A673 (cell line): ENCODE data around the gene RETREG2. TPM values are rescaled to one million over a fixed set of nuclear protein-coding genes. Genes with fewer than 3 reads are reported as not detected.

Experiments used
- BruUV-seq: library from RNA; stranded (reverse); fragments of 400-500 nt; replicated peaks from 2 replicates; lab custom pipeline; 2021; lab: Mats Ljungman, UMichigan
- CTCF ChIA-PET: fragments of 300-600 bp; sonication (Branson Sonifier 250); formaldehyde crosslinking; loops from one replicate; lab custom pipeline; 2022; ENCODE audit warnings: antibody characterized with exemption; lab: Charles Lee
- POLR2A ChIA-PET: fragments of 300-600 bp; sonication (Branson Sonifier 250); formaldehyde crosslinking; loops from one replicate; lab custom pipeline; 2022; ENCODE audit warnings: antibody characterized with exemption; ENCODE audit not compliant: low non-redundant PET; lab: Charles Lee
- DNase-seq: peaks from one replicate; pipeline ENCODE4 v3.0.0-alpha.2; 2015; ENCODE audit warnings: low spot score
- H3K27ac ChIP-seq: fragments of 200-600 bp; sonication (generic); 2 replicates; pipeline ENCODE4 v1.5.1; 2016; ENCODE audit warnings: mixed run types, low read depth, mild to moderate bottlenecking, mixed read lengths, antibody characterized with exemption, low read length; ENCODE audit not compliant: poor library complexity, severe bottlenecking
- H3K27me3 ChIP-seq: fragments of 200-600 bp; sonication (generic); replicated peaks from 2 replicates; pipeline ENCODE4 v1.6.1; 2017; ENCODE audit warnings: mixed run types, low read depth, mild to moderate bottlenecking, mixed read lengths, antibody characterized with exemption, low read length; ENCODE audit not compliant: insufficient read depth, poor library complexity
- H3K36me3 ChIP-seq: fragments of 200-600 bp; sonication (generic); 2 replicates; pipeline ENCODE4 v1.6.1; 2016; ENCODE audit warnings: mixed run types, mild to moderate bottlenecking, mixed read lengths, antibody characterized with exemption, low read length; ENCODE audit not compliant: insufficient read depth, poor library complexity, severe bottlenecking
- H3K4me1 ChIP-seq: fragments of 200-600 bp; sonication (generic); 2 replicates; pipeline ENCODE4 v1.6.1; 2017; ENCODE audit warnings: mixed run types, mild to moderate bottlenecking, mixed read lengths, antibody characterized with exemption, low read length; ENCODE audit not compliant: insufficient read depth, poor library complexity, severe bottlenecking
- H3K4me3 ChIP-seq: fragments of 200-600 bp; sonication (generic); 2 replicates; pipeline ENCODE4 v1.5.1; 2016; ENCODE audit warnings: low read depth, mixed run types, mild to moderate bottlenecking, mixed read lengths, low read length; ENCODE audit not compliant: poor library complexity, severe bottlenecking
- H3K9me3 ChIP-seq: fragments of 200-600 bp; sonication (generic); 2 replicates; pipeline ENCODE4 v1.6.1; 2016; ENCODE audit warnings: mixed run types, low read depth, mild to moderate bottlenecking, mixed read lengths, antibody characterized with exemption, low read length; ENCODE audit not compliant: poor library complexity, severe bottlenecking
- CTCF ChIP-seq: fragments of 300-800, 200-600 bp; sonication (generic); conservative IDR thresholded peaks from 2 replicates; pipeline ENCODE4 v1.5.1; 2017; ENCODE audit warnings: low read depth, mild to moderate bottlenecking, antibody characterized with exemption, low read length, moderate library complexity, mixed read lengths
- EZH2 ChIP-seq: fragments of 200-600 bp; sonication (generic); IDR thresholded peaks from 2 replicates; pipeline ENCODE4 v1.6.1; 2017; ENCODE audit warnings: borderline replicate concordance, low read depth, mild to moderate bottlenecking, mixed read lengths, antibody characterized with exemption, low read length; ENCODE audit not compliant: poor library complexity, severe bottlenecking
- intact Hi-C: fragments of 100-400 bp; cut with micrococcal nuclease; formaldehyde crosslinking; loops from one replicate; pipeline ENCODE4 v1.10.0; 2022; ENCODE audit not compliant: unreplicated experiment
- total RNA-seq: library from RNA; stranded (reverse); gene quantifications from 2 replicates; pipeline ENCODE4 v1.2.3, GENCODE V29; 2021

RETREG2 gene
- total RNA-seq, 1 experiment from 2014 or later = 59.0 TPM

GRCh38 chr2:219213026-219213415 is 34.9 kb downstream of the RETREG2 start:
- ChIA-PET POLR2A (no interaction called here), CTCF (no interaction called here)
- H3K27ac ChIP-seq = no peak overlapping the region
- H3K4me3 ChIP-seq = no peak overlapping the region
- no peak for DNase-seq
- TF ChIP-seq CTCF (no peak), EZH2 (no peak)
- H3K4me1 ChIP-seq = peaks cover 19% of the 10 kb centered on the region
- no peaks in the 10 kb centered on the region for H3K9me3 ChIP-seq
- peaks cover 71% of the 10 kb centered on the region for H3K36me3 ChIP-seq
- no peaks in the 10 kb centered on the region for H3K27me3 ChIP-seq
- no TSS peak for BruUV-seq
- intact Hi-C loops = loop anchor here (1.0 kb wide), 1 partner anchor 81 kb away; no protein-coding TSS in a partner anchor

DNA sequence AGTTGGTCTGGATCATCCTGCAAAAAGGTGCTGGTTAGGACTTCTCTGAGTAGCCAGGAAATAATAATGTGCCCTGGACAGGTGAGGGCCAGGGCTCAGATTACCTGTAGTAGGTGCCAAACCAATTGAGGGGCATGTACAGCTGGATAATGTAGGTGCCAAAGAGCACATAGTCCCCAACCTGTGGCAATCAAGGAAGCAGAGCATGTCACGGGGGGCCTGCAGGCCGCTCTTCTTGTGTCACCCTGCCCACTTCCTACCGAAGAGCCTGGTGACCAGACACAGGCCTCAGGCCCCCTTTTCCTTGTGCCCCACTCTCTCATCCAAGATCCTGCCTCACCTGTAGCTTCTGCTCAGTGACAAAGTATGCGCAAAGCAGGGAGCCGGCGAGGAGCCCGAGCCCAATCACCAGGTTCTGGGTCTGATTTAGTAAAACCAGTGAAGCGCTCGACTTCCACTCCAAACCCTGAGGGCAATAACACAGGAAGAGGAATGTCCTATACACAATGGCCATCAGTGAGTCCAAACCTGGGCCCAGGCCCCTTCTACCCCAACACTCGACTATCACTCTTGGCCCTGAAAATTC is 35.5 kb downstream of the RETREG2 start:
- Histone ChIP-seq H3K4me3 (no peak overlapping the region), H3K36me3 (peaks cover 69% of the 10 kb centered on the region), H3K9me3 (no peaks in the 10 kb centered on the region), H3K27ac (no peak overlapping the region), H3K27me3 (no peaks in the 10 kb centered on the region), H3K4me1 (peaks cover 19% of the 10 kb centered on the region)
- DNase-seq = no peak
- ChIA-PET POLR2A (no interaction called here), CTCF (no interaction called here)
- TF ChIP-seq CTCF (no peak), EZH2 (no peak)
- intact Hi-C loops = loop anchor here (1.0 kb wide), 1 partner anchor 81 kb away; no protein-coding TSS in a partner anchor
- BruUV-seq = no TSS peak

DNA sequence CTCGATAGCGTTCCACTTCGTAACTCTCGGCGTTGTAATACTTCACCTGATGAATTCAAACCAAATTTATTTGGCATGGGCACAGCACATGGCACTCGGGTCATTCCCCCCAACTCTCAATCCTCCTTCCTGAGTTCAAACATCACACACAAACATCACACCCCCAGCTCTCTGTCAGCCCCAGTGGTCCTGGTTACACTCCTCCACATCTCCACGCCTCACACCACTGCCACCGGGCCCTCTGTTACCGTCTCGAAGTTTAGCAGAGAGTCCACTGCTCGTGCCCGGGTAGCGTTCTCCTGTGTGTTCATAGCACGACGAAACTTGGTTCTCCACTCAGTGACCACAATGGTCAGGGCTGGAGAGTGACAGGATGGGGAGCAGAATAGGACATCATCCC is 36.1 kb downstream of the RETREG2 start:
- ChIA-PET POLR2A (no interaction called here), CTCF (no interaction called here)
- intact Hi-C loops = no loop called here
- Histone ChIP-seq H3K4me3 (no peak overlapping the region), H3K9me3 (no peaks in the 10 kb centered on the region), H3K4me1 (peaks cover 18% of the 10 kb centered on the region), H3K27me3 (no peaks in the 10 kb centered on the region), H3K36me3 (peaks cover 65% of the 10 kb centered on the region), H3K27ac (no peak overlapping the region)
- BruUV-seq = no TSS peak
- TF ChIP-seq EZH2 (no peak), CTCF (no peak)
- no peak for DNase-seq
